WTC11 (cell line): ENCODE results near the gene CCDC149. TPM values are rescaled to one million over a fixed set of nuclear protein-coding genes. Genes with fewer than 3 reads are reported as not detected.

ENCODE experiments used
- ATAC-seq: fragments of 200-7000 bp; cut with Tn5 transposase; 2 replicates; pipeline ENCODE4 v1.10.0; 2021; ENCODE audit warnings: mild to moderate bottlenecking, moderate library complexity
- CTCF ChIA-PET: fragments of 300-600 bp; sonication (Branson Sonifier 250); formaldehyde crosslinking; loops from one replicate; lab custom pipeline; 2021; ENCODE audit warnings: antibody characterized with exemption; lab: Charles Lee
- POLR2A ChIA-PET: fragments of 350-600 bp; sonication (Branson Sonifier 250); formaldehyde crosslinking; loops from one replicate; lab custom pipeline; 2021; ENCODE audit warnings: antibody characterized with exemption; lab: Charles Lee
- DNase-seq: peaks from one replicate; pipeline ENCODE4 v3.0.0; 2021; ENCODE audit warnings: low spot score
- H3K27ac Mint-ChIP-seq: 2 replicates; pipeline ENCODE4 v1.8.0; 2021; ENCODE audit warnings: mixed read lengths
- H3K27me3 Mint-ChIP-seq: 2 replicates; pipeline ENCODE4 v1.8.0; 2021; ENCODE audit warnings: low read depth, mild to moderate bottlenecking, moderate library complexity, mixed read lengths
- H3K36me3 Mint-ChIP-seq: 2 replicates; pipeline ENCODE4 v1.8.0; 2021; ENCODE audit warnings: mixed read lengths
- H3K4me1 Mint-ChIP-seq: 2 replicates; pipeline ENCODE4 v1.8.0; 2022; ENCODE audit warnings: mixed read lengths
- H3K4me3 Mint-ChIP-seq: 2 replicates; pipeline ENCODE4 v1.8.0; 2021; ENCODE audit warnings: mild to moderate bottlenecking, moderate library complexity, mixed read lengths
- H3K9me3 Mint-ChIP-seq: 2 replicates; pipeline ENCODE4 v1.8.0; 2021; ENCODE audit warnings: mixed read lengths
- ESRRA ChIP-seq: sonication (generic); formaldehyde crosslinking; IDR thresholded peaks from 2 replicates; pipeline ENCODE4 v1.8.1; 2022; ENCODE audit warnings: mild to moderate bottlenecking, missing genetic modification reagents, borderline replicate concordance
- FOXK1 ChIP-seq: sonication (generic); formaldehyde crosslinking; IDR thresholded peaks from 2 replicates; pipeline ENCODE4 v1.8.0; 2022; ENCODE audit warnings: mild to moderate bottlenecking, moderate library complexity, missing genetic modification reagents
- MYBL2 ChIP-seq: sonication (generic); formaldehyde crosslinking; IDR thresholded peaks from 2 replicates; pipeline ENCODE4 v1.8.1; 2023; ENCODE audit warnings: mild to moderate bottlenecking, moderate library complexity, missing genetic modification reagents
- NR1H2 ChIP-seq: sonication (generic); formaldehyde crosslinking; IDR thresholded peaks from 2 replicates; pipeline ENCODE4 v1.9.0; 2021; ENCODE audit warnings: mild to moderate bottlenecking, moderate library complexity, missing genetic modification reagents
- TP53 ChIP-seq: sonication (generic); formaldehyde crosslinking; IDR thresholded peaks from 2 replicates; pipeline ENCODE4 v1.8.1; 2023; ENCODE audit warnings: mild to moderate bottlenecking, missing genetic modification reagents
- ZNF263 ChIP-seq: sonication (generic); formaldehyde crosslinking; IDR thresholded peaks from 2 replicates; pipeline ENCODE4 v1.8.1; 2022; ENCODE audit warnings: low read depth, mild to moderate bottlenecking, moderate library complexity, missing genetic modification reagents
- ZNF396 ChIP-seq: fragments of 250-450 bp; sonication (Bioruptor Pico); IDR thresholded peaks from 2 replicates; pipeline ENCODE4 v1.8.0; 2021; ENCODE audit warnings: mild to moderate bottlenecking, moderate library complexity, borderline replicate concordance
- total RNA-seq: library from RNA; stranded (reverse); gene quantifications from 3 replicates; pipeline ENCODE4 v1.2.3, GENCODE V29; 2021
- TF ChIP-seq, protein P1 (sequence below): sonication (generic); formaldehyde crosslinking; IDR thresholded peaks from 2 replicates; pipeline ENCODE4 v1.8.0; 2022; ENCODE audit warnings: mild to moderate bottlenecking, missing genetic modification reagents
- TF ChIP-seq, protein P2 (sequence below): fragments of 250-450 bp; sonication (Bioruptor Pico); IDR thresholded peaks from 2 replicates; pipeline ENCODE4 v1.9.0; 2021; ENCODE audit warnings: mild to moderate bottlenecking
- TF ChIP-seq, protein P3 (sequence below): fragments of 200-600 bp; IDR thresholded peaks from 2 replicates; pipeline ENCODE4 v1.8.0; 2022; ENCODE audit warnings: antibody characterized with exemption
- TF ChIP-seq, protein P4 (sequence below): sonication (generic); formaldehyde crosslinking; IDR thresholded peaks from 2 replicates; pipeline ENCODE4 v1.8.1; 2022; ENCODE audit warnings: missing genetic modification reagents, borderline replicate concordance
- TF ChIP-seq, protein P5 (sequence below): sonication (generic); formaldehyde crosslinking; conservative IDR thresholded peaks from 2 replicates; pipeline ENCODE4 v1.8.1; 2023; ENCODE audit warnings: mild to moderate bottlenecking, low read depth, missing genetic modification reagents, moderate library complexity
- TF ChIP-seq, protein P6 (sequence below): sonication (generic); formaldehyde crosslinking; IDR thresholded peaks from 2 replicates; pipeline ENCODE4 v1.8.0; 2022; ENCODE audit warnings: mild to moderate bottlenecking, missing genetic modification reagents
- TF ChIP-seq, protein P7 (sequence below): sonication (generic); formaldehyde crosslinking; IDR thresholded peaks from 2 replicates; pipeline ENCODE4 v1.8.1; 2023; ENCODE audit warnings: mild to moderate bottlenecking, missing genetic modification reagents, borderline replicate concordance

The CCDC149 gene
- total RNA-seq, 1 experiment from 2014 or later: 3.9 TPM

DNA sequence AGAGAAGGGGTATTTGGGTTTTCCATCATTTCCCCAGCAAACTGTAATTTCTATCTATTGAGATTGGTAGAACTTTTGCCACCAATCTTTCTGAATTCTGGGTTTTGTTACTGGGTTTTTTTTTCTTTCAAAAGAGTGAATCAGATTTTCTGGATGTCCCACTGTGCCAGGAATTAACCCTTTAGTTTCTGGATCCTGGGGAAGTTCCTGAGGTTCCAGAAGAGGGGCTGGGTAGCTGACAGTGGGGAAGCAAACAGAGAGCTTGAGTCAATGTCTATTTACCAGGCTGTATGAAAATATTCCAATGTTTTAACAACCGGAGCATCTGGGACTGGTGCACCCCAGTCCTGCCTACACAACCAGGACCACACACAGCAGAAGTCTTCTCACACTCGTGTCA, 143.3 kb downstream of the CCDC149 start:
- POLR2A ChIA-PET: interaction anchor here (1.2 kb wide), 1 partner anchor 10 kb away, joined by 4 read pairs; no protein-coding TSS in a partner anchor
- Mint-ChIP-seq H3K27me3 (no peaks in the 10 kb centered on the region), H3K9me3 (peaks cover 14% of the 10 kb centered on the region), H3K27ac (no peak overlapping the region), H3K4me1 (peaks cover 21% of the 10 kb centered on the region), H3K4me3 (no peak overlapping the region), H3K36me3 (no peaks in the 10 kb centered on the region)
- ATAC-seq (no peak), DNase-seq (no peak)
- CTCF ChIA-PET: interaction anchor here (1.0 kb wide), 1 partner anchor 34 kb away, joined by 5 read pairs; no protein-coding TSS in a partner anchor
- TF ChIP-seq, protein P1, sequence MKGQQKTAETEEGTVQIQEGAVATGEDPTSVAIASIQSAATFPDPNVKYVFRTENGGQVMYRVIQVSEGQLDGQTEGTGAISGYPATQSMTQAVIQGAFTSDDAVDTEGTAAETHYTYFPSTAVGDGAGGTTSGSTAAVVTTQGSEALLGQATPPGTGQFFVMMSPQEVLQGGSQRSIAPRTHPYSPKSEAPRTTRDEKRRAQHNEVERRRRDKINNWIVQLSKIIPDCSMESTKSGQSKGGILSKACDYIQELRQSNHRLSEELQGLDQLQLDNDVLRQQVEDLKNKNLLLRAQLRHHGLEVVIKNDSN (CRISPR knock-in tag): no peak
- no peak for TF ChIP-seq ZNF396 (CRISPR knock-in tag)
- TF ChIP-seq, protein P2, sequence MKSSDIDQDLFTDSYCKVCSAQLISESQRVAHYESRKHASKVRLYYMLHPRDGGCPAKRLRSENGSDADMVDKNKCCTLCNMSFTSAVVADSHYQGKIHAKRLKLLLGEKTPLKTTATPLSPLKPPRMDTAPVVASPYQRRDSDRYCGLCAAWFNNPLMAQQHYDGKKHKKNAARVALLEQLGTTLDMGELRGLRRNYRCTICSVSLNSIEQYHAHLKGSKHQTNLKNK (CRISPR knock-in tag): no peak
- TF ChIP-seq, protein P3, sequence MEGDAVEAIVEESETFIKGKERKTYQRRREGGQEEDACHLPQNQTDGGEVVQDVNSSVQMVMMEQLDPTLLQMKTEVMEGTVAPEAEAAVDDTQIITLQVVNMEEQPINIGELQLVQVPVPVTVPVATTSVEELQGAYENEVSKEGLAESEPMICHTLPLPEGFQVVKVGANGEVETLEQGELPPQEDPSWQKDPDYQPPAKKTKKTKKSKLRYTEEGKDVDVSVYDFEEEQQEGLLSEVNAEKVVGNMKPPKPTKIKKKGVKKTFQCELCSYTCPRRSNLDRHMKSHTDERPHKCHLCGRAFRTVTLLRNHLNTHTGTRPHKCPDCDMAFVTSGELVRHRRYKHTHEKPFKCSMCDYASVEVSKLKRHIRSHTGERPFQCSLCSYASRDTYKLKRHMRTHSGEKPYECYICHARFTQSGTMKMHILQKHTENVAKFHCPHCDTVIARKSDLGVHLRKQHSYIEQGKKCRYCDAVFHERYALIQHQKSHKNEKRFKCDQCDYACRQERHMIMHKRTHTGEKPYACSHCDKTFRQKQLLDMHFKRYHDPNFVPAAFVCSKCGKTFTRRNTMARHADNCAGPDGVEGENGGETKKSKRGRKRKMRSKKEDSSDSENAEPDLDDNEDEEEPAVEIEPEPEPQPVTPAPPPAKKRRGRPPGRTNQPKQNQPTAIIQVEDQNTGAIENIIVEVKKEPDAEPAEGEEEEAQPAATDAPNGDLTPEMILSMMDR: no peak
- TF ChIP-seq ESRRA (CRISPR knock-in tag): no peak
- no peak for TF ChIP-seq TP53 (CRISPR knock-in tag)
- TF ChIP-seq, protein P4, sequence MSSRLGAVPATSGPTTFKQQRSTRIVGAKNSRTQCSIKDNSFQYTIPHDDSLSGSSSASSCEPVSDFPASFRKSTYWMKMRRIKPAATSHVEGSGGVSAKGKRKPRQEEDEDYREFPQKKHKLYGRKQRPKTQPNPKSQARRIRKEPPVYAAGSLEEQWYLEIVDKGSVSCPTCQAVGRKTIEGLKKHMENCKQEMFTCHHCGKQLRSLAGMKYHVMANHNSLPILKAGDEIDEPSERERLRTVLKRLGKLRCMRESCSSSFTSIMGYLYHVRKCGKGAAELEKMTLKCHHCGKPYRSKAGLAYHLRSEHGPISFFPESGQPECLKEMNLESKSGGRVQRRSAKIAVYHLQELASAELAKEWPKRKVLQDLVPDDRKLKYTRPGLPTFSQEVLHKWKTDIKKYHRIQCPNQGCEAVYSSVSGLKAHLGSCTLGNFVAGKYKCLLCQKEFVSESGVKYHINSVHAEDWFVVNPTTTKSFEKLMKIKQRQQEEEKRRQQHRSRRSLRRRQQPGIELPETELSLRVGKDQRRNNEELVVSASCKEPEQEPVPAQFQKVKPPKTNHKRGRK (CRISPR knock-in tag): no peak
- TF ChIP-seq, protein P5, sequence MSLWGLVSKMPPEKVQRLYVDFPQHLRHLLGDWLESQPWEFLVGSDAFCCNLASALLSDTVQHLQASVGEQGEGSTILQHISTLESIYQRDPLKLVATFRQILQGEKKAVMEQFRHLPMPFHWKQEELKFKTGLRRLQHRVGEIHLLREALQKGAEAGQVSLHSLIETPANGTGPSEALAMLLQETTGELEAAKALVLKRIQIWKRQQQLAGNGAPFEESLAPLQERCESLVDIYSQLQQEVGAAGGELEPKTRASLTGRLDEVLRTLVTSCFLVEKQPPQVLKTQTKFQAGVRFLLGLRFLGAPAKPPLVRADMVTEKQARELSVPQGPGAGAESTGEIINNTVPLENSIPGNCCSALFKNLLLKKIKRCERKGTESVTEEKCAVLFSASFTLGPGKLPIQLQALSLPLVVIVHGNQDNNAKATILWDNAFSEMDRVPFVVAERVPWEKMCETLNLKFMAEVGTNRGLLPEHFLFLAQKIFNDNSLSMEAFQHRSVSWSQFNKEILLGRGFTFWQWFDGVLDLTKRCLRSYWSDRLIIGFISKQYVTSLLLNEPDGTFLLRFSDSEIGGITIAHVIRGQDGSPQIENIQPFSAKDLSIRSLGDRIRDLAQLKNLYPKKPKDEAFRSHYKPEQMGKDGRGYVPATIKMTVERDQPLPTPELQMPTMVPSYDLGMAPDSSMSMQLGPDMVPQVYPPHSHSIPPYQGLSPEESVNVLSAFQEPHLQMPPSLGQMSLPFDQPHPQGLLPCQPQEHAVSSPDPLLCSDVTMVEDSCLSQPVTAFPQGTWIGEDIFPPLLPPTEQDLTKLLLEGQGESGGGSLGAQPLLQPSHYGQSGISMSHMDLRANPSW (CRISPR knock-in tag): no peak
- TF ChIP-seq MYBL2 (CRISPR knock-in tag): no peak
- TF ChIP-seq, protein P6, sequence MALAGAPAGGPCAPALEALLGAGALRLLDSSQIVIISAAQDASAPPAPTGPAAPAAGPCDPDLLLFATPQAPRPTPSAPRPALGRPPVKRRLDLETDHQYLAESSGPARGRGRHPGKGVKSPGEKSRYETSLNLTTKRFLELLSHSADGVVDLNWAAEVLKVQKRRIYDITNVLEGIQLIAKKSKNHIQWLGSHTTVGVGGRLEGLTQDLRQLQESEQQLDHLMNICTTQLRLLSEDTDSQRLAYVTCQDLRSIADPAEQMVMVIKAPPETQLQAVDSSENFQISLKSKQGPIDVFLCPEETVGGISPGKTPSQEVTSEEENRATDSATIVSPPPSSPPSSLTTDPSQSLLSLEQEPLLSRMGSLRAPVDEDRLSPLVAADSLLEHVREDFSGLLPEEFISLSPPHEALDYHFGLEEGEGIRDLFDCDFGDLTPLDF: no peak
- TF ChIP-seq, protein P7, sequence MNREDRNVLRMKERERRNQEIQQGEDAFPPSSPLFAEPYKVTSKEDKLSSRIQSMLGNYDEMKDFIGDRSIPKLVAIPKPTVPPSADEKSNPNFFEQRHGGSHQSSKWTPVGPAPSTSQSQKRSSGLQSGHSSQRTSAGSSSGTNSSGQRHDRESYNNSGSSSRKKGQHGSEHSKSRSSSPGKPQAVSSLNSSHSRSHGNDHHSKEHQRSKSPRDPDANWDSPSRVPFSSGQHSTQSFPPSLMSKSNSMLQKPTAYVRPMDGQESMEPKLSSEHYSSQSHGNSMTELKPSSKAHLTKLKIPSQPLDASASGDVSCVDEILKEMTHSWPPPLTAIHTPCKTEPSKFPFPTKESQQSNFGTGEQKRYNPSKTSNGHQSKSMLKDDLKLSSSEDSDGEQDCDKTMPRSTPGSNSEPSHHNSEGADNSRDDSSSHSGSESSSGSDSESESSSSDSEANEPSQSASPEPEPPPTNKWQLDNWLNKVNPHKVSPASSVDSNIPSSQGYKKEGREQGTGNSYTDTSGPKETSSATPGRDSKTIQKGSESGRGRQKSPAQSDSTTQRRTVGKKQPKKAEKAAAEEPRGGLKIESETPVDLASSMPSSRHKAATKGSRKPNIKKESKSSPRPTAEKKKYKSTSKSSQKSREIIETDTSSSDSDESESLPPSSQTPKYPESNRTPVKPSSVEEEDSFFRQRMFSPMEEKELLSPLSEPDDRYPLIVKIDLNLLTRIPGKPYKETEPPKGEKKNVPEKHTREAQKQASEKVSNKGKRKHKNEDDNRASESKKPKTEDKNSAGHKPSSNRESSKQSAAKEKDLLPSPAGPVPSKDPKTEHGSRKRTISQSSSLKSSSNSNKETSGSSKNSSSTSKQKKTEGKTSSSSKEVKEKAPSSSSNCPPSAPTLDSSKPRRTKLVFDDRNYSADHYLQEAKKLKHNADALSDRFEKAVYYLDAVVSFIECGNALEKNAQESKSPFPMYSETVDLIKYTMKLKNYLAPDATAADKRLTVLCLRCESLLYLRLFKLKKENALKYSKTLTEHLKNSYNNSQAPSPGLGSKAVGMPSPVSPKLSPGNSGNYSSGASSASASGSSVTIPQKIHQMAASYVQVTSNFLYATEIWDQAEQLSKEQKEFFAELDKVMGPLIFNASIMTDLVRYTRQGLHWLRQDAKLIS (CRISPR knock-in tag): no peak
- TF ChIP-seq NR1H2: no peak
- no peak for TF ChIP-seq ZNF263 (CRISPR knock-in tag)
- TF ChIP-seq FOXK1: no peak
